GM23248 (cell line): ENCODE results near the gene TARP.

Experiments used
- EZH2 ChIP-seq: fragments of 200-600 bp; sonication (generic); IDR thresholded peaks from 2 replicates; pipeline ENCODE4 v1.6.1; 2018; ENCODE audit warnings: antibody characterized with exemption, mild to moderate bottlenecking; ENCODE audit not compliant: insufficient read depth, poor library complexity, severe bottlenecking
- EZH2phosphoT487 ChIP-seq: fragments of 200-600 bp; sonication (generic); IDR thresholded peaks from 2 replicates; pipeline ENCODE4 v1.6.1; 2018; ENCODE audit warnings: antibody characterized with exemption, moderate library complexity, mild to moderate bottlenecking, low read depth; ENCODE audit not compliant: insufficient read depth

- no peak for TF ChIP-seq EZH2phosphoT487
- TF ChIP-seq EZH2 = no peak
Observed at GRCh38 chr7:38235606-38236005, 37.8 kb downstream of the TARP start.
